Hematopoietic multipotent progenitor cell (in vitro differentiated cells): ENCODE results near the gene SMYD2. TPM values are rescaled to one million over a fixed set of nuclear protein-coding genes. Genes with fewer than 3 reads are reported as not detected.
"Not testable (repeated sequence)": the region's sequence is repeated elsewhere in the genome, so short reads cannot be mapped to it uniquely, and the experiment has no call there.

Source experiments
- DNase-seq, 3 donors: peaks; one replicate each; pipeline ENCODE4 v3.0.0-alpha.2; 2011 to 2015; ENCODE audit warnings: low read depth in 2 of 3, low spot score in 2 of 3
- total RNA-seq: library from RNA; depleted of rRNA; stranded (reverse); fragments of >200 nt; gene quantifications from one replicate; pipeline ENCODE4 v1.2.3, GENCODE V29; 2012

SMYD2 gene
- total RNA-seq, 1 donor: 7.3 TPM

DNA sequence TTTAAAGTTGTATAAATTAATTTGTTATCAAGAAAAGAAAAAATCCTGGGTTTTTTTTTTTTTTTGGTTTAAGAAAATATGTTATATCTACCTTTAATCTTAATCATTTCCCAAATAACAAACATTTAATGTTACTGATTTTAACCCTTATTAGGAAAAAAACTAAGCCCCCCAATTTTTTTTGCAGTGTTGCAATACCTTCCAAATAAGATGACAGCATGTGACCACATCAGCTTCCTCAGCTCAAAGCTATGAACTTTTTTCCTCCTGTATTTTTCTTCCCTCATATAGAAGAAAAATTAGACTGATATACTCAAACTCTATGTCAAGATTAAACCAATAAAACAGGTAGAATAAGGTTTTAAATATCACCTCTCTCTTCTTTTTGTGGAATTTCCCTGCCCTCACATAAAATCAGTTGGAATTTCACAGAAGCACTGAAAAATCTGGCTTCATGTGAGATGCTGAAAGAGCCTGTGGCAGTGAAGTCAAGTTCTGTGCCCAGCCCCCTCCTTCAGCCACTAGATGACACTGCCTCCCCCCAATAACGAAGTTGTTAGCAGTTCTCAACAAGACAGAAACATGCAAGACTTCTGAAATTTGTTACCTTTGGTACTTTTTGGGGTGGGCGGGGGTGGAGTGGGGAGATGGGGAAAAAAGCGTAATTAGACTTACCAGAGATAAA, 9.6 kb upstream of the SMYD2 start:
- peak in 1 of 3 donors; percentile 23 for DNase-seq

DNA sequence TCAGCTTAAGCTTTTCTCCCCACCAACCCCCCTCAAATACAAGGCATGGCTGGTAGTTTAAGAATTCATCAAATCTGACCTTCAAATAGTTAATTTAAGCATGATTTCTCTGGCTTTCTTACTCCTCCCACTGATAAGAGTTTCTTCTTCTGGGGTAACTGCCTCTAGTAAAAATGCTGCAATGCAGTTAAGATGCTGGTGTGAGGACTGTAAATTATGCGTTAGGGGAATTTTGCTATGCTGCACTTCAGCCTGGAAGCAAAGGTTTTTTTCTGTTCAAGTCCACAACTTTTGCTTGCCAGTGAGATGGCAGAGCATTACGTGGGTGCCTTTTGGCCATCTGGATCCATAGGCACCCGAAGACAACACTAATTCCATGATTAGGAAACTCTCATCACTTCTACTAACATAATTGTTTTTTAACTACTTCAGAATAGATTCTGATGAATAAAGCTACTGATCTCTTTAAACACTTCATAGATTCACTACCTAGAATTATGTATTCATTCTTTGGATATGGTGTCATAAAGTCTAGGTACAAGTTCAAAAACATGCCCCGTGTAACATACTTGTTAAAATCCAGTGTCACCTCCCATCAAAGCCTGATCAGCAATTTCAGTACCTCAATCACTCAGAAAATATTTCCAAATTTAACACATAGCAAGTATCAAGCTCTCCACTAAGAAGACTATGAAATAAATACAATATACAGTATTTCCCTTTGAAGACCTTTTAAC, 8.8 kb upstream of the SMYD2 start:
- DNase-seq: no peak

DNA sequence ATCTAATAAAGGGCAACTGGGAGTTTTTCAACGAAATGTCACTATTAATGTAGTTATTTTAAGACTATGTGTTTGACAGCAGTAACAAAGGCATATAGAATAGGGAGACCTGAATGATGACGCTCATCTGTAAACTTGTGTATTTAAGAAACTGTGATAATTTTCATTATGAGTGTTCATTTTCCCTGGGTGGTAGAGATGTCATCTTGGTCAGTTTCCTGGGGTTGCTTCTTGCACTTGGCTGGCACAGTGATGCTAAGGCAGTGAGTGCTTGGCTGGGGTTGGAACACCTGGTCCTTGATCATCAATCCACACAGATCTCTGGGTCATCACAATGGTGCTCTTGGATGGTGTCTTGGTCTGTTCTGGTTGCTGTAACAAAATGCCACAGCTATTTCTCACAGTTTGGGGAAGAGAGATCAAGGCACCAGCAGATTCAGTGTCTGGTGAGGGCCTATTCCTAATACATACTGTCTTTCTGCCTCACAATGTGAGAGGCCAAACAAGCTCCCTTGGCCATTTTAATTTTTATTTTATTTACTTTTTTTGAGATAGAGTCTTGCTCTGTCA, 7.9 kb upstream of the SMYD2 start:
- no peak for DNase-seq

DNA sequence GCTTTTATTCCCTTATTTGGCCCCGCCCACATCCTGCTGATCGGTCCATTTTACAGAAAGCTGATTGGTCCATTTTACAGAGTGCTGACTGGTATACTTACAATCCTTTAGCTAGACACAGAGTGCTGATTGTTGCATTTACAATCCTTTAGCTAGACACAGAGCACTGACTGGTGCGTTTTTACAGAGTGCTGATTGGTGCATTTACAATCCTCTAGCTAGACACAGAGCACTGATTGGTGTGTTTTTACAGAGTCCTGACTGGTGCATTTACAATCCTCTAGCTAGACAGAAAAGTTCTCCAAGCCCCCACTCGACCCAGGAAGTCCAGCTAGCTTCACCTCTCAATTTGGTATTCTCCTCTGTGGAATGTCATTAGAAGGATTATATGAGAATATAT, 5.3 kb upstream of the SMYD2 start:
- not testable (repeated sequence) for DNase-seq

DNA sequence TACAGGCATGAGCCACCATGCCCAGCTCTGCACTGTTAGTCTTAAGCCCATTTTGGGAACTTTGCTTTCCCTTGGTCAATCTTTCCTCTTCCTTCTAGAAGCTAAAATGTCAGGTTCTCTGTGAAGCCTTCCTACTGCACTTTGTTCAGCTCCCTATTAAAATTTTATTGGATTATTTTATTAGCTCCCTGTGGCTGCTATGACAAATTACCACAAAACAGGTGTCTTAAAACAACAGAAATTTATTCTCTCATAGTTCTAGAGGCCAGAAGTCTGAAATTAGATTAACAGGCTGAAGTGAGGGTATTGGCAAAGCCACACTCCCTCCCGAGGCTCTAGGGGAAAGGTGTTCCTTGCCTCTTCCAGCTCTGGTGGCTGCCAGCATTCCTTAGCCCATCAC, 4.2 kb upstream of the SMYD2 start:
- no peak for DNase-seq

DNA sequence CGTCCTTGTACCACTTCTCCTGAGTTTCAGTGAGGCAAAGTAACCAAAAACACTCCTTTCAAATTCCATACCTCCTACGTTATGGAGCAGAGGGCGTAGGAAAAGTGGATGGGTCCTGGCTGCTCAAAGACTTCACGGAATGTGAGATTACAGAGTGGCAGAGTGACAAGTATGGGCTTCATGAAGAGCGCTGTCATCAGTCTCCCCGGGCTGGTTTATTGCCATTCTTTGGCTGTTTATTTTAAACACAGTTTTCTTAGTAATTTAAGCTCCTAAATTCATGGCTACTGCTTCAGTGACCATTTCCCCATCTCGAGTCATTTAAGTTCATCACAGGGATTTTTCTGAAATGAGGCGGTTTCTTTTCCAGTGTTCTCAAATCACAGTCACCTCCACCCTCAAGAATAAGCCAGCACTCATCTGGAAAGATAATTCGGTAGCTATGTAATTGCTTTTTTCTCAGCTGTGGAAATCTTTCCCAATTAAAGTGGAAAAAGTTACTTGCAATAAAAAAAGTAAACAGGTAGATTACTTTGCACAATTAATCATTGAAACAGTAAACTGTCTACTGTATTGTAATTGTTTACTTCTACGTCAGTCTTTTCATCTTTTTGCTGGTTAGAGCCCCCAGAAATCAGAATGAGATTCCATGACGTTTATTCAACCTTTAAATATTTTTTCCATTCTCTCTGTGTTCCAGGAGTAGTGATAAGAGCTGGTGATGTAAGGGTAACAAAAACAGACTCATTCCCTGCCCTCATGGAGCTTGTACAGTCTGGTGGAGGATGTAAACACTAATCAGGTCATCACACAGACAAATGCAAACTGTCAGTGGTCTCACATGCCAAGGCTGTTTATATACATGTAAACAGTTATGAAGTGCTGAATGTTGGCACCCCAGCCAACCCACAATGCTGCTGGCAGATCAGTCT, 3.0 kb upstream of the SMYD2 start:
- DNase-seq: no peak

DNA sequence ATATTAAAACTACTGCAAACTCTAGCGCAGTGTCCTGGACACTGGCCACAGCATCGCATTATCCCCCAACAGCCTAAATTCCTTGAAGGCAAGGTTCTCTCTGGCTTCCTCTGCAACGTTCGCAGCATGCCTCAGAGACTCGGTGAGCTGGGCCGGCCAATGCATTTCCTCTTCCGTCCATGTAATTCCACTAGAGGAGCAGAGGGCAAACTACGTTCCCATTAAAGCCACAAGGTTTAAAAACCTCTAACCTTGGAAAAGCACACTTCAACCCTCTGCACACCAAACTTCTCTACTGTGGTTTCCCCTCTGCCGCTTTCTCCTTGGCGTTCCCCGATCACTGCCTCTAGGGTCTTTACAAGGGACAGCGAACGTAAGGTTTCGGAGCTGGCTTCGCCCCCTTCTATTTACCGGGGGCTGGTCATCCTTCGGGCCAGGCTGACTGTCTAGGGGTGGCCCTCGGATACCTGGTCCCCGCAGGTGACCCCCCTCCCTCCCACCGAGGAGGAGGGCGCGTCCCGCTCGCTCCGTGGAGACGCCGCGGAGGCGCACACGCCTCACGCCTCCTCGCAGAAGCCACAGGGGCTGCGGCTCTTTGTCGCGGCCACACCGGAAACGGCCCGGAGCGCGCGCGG, 456 bp upstream of the SMYD2 start:
- peak; percentile 26 to 35 (median 30) for DNase-seq

DNA sequence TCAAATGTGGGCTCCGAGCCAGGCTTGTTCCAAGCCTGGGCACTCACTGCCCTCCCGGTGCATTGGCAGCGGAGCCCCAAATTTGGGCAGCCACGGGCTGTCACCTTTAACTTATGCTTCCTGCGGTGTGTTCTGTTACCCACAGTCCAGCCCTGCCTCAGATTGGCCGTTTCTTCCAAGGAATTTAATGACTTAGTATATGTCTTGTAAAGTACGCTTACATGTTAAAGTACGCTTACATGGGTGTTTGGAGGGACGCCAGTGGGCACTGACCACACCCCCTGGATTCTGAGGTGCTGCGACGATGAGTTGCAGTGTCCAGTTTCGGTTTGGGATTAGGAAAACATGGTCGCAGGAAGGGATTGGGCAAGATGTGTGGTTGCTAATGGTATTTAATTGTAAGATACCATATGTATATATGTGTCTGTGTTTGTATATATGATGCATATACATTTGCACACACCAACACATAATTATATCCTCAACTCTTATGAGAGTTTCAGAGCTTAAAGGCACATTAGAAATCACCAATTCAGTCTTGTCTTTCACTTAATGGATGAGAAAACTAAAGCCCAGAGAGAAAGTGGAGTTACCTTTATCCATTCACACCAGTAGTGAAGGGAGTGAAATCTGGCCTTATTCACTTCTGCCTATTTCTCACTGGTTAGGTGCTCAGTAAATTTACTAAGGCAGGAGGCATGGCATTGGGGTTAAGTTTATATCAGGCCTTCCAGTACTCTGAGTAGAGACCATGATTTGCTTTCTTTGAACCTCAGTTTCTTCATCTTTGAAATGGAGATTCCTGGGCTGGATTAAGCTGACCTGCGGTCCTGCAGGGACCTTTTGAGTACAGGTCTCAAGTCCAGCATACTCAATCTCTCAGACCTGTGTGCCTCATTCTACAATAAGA, 1.0 kb downstream of the SMYD2 start:
- DNase-seq: no peak

DNA sequence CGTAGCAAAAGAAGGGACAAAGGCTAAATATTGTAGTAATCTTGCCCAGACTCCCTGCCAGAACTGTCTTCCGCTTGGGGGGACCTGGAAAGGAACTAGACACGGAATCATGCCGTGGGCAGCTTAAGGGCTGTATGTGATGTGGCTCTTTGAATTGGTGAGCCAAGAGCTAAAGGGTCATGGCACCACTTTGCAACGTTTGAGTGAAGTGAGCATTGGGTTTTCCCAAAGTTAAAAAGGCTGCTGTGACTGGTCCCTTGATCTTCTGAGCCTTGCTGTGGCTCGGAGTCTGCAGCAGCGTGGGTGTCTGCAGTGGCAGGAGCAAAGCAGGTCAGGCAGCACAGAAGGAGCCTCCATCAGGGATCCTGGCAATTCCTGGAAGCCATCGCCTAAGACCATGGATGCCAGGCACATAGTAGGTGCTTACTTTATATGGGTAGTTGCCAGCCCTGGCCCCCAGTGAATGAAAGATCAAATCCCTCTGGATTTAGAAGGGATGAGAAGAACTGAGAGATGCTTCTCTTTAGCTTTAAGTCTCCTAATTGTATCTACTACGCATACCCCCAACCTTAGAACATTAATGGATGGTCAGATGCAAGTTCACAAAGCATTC, 1.8 kb downstream of the SMYD2 start:
- DNase-seq: no peak

DNA sequence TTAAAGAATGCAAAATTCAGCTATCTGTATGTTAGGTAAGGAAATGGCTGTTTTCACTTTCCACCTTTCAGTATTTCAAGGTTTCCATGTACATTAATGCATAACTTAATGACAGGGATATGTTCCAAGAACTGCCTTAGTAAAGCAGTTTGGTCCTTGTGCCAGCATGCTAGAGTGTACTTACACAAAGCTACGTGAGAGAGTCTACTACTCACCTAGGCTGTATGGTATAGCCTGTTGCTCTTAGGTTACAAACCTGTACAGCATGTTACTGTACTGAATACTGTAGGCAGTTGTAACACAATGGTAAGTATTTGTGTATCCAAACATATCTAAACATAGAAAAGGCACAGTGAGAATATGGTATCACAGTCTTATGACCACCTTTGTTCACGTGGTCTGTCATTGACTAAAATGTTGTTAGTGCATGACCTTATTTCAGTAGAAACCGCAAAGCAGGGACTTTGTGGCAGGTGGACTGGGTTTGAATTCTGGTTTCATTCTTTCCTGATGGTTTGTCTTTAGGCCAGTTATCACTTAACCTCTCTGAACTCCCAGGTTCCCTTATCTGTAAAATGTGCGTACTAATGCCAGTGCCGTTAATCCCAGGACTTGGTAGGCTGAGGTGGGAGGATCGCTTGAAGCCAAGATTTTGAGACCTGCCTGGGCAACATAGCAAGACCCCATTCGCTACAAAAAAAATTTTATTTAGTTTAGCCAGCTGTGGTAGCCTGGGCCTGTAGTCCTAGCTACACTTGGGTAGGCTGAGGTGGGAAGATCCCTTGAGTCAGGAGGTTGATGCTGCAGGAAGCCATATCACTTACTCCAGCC, 4.9 kb downstream of the SMYD2 start:
- DNase-seq: no peak

DNA sequence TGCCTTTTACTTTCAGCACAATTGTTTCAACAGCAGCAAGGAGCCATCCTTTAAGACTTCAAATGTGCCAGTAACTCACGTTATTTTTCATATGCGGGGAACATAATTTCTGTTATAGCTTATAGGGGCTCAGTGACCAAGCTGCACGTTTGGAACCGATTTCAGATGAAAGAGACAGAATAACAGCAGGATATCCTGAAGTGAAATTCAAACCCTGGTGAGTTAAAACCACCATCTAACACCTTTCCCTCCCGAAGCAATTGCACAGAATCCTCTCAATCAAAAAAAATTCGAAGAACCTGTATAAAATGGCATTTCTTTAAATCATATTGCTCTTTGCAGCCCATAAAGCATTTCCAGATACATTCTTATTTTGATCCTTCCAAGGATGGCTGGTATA, 6.9 kb downstream of the SMYD2 start:
- DNase-seq: no peak

DNA sequence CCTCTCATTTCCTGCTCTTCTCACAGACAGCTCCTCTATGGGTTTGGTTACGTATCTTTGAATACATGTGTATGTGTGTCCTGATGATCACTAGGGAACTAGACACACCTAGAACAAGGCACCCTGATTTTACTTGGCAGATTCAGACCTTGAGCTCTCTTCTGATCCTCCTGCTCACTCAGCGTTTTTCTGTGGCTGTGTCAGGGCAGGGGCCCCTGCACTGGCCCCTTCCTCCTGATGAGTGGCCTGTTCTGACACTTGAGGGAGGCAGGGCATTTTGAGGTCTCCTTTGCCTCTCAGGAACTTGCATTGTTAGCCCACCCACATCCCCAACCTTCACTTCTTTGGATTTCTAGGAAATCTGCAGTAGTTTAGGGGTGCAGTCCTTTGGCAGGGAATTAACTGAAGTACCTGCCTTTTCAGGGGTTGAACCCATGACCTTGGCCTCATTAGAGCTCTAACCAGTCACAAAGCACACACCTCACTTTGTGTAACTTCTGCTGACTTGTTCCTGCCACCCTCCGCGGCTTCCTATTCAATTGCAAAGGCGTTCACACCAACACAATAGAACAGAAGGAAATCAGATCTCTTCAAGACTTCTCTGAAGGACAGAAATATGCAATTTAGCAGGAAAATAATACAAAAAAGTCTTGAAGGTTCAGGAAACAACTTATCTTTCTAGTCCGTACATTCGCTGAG, 8.8 kb downstream of the SMYD2 start:
- DNase-seq: no peak

DNA sequence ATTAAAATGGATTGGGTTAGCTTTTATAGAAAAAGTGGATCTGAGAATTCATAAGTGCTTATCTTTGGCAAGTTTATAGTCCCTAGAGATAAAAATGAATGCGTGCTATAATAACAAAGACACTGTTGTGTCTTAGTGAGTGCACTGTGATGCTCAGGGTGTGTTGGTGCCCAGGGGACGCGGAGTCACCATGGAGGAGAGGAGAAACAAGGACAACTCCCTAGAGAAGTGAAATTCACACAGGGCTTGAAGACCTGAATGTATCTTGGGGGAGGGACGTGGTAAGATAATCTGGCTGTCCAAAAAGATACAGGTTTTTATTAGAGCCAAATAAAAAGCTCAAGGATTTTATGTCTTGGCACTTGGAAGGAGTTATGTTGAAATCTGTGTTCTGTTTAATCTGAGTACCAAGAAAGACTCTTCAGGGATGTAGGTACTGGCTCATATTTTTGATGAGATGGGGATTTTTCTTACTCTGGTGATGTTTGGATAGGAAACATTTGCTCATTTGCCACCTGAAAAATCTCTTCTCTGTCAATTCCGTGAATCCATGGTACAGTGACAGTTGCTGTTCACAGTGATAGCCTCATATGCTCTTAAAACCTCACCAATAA, 9.6 kb downstream of the SMYD2 start:
- DNase-seq: no peak

DNA sequence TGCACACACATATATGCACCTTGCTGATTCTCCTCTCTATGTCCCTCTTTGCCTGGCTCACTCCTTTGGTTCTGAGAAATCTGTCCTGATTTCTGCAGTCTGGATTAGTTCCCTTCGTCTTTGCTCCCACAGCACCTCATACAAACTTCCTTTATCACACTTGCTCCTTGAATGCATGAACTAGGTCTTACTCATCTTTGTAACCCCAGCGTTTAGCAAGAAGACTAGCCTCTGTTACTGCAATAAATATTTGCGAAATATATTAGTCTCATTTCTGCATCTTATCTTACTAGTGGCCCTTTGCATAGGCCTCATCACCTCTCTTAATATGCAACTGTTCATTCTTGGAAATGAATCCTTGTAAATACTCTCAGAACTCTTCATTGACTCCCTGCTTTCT, 11.4 kb downstream of the SMYD2 start:
- DNase-seq: no peak

DNA sequence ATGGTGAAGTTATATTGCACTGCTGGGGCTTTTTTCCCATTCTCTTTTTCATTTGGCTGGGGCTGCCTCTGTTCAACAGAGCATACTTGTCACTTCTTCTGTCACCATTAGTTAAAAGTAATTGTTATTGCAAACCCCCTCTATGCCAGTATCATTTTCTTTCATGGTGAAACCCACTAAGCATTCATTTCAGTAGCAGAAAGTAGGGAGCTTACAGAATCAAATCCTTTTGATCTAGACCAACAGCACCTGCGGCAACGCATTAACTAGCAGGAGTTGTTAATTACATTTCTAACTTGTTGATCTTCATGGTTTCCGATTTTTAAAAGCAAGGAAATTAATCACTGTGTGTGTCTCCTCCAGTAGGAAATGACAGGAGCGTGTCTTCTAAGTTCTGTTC, 15.0 kb downstream of the SMYD2 start:
- DNase-seq: no peak

DNA sequence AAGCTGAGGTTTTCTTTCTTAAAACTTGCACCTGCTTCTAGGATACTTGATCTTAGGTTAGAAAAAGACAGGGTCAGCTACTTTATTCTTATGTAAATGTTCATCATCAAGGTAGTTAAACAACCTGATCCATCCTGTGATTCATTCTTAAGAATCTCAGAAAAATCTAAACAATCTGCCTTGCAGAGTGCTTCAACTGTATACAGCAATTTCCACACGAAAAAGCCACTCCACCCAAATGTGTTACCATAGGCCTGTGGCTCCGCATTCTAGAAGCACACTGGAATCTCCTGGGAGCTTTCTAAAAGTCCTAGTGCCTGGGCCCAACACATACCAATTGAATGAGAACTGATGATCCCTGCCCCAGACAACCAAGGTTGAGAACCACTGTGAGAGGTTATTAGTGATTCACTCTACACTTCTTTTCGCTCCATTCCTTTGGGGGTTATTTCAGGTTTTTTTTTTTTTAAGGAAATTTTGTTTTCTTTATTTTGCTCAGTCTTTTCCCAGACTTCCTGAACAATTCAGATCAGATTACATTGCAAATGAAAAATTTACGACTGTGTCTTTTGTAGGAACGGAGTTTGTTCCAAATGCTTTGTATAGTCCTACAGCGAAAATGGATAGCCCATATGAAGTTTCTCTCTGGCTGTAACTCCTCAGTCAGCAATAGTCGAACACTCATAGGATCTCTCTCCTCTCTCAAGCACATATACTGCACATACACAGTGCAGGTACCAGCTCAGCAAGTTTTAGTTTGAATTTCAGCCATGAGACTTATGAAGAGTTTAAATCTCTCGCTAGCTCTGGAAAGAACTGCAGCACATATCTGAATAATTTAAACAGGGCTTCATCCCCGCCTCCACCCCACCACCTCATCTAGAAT, 16.1 kb downstream of the SMYD2 start:
- DNase-seq: no peak
